ENCODE measurements around the gene GDF10. TPM values are rescaled to one million over a fixed set of nuclear protein-coding genes. Genes with fewer than 3 reads are reported as not detected.

The GDF10 gene
- total and polyA plus RNA-seq, 10 of the 15 experiments (the other 5 are each of a cell fraction or from before 2014, with no cell fraction given) = not detected

- in situ Hi-C loops (cut with MboI) (no loop called here), intact Hi-C loops (cut with micrococcal nuclease; ENCODE audit: unreplicated experiment) (no loop called here)
- RAD21 ChIA-PET (ENCODE audit: unreplicated experiment) = interaction anchor here (1.6 kb wide), 1 partner anchor 10 kb away, joined by 4 read pairs; no protein-coding TSS in a partner anchor
- TF ChIP-seq SREBF2 (IDR thresholded peaks at IDR 0.05; ENCODE audit: low read length) = 0 out of 2 replicates have a peak, but pooled peaks have one; percentile 24
- TF ChIP-seq RAD21 (IDR thresholded peaks at IDR 0.05; ENCODE audit: insufficient read depth, low read depth, low read length) = no peak
- no peak for FAIRE-seq
- Histone ChIP-seq H3K9ac (ENCODE audit: control insufficient read depth, insufficient read depth, low read length) (no peak overlapping the region), H2AFZ (ENCODE audit: control insufficient read depth, low read depth, low read length) (no peak overlapping the region), H3K27me3 (replicated peaks in 1 of 2; ENCODE audit: control insufficient read depth in 2 of 2, insufficient read depth in 2 of 2, low read length in 1 of 2) (no peaks in the 10 kb centered on the region; a peak in 2 of 4 replicates), H3K4me2 (ENCODE audit: control insufficient read depth, insufficient read depth) (no peak overlapping the region), H3K36me3 (ENCODE audit: control insufficient read depth in 2 of 2, insufficient read depth in 2 of 2, low read length in 1 of 2) (no peaks in the 10 kb centered on the region), H3K9me3 (replicated peaks; ENCODE audit: control insufficient read depth, insufficient read depth, low read length) (no peaks in the 10 kb centered on the region; the same call in 2 of the 3 replicates), H3K79me2 (ENCODE audit: control insufficient read depth, insufficient read depth, low read length) (no peaks in the 10 kb centered on the region), H4K20me1 (ENCODE audit: control insufficient read depth, insufficient read depth) (no peaks in the 10 kb centered on the region), H3K4me3 (no peak overlapping the region), H3K4me1 (ENCODE audit: control insufficient read depth, insufficient read depth, low read length) (peaks cover 21% of the 10 kb centered on the region), H3K27ac (ENCODE audit: control insufficient read depth, insufficient read depth) (no peak overlapping the region)
- CTCF ChIA-PET = interaction anchor here (1.5 kb wide), 1 partner anchor 209 kb away, joined by 3 read pairs; no protein-coding TSS in a partner anchor
- BruUV-seq (replicated peaks) = no TSS peak
- WGBS (ENCODE audit: insufficient coverage, insufficient replicate concordance, low lambda C conversion rate, missing lambda C conversion rate) = 34% methylated on average over 4 of the region's 4 CpGs
- SMC1A ChIA-PET (ENCODE audit: uncharacterized antibody, unreplicated experiment) = interaction anchor here (1.0 kb wide), 1 partner anchor 9 kb away, joined by 4 read pairs; no protein-coding TSS in a partner anchor
- no peak for DNase-seq (ENCODE audit: low read depth, low spot score)
- POLR2A ChIA-PET = no interaction called here
- ATAC-seq = peak; percentile 9; the same call in 1 of the 3 replicates
These were observed 43.2 kb upstream of the GDF10 start for GRCh38 chr10:47256751-47257336.

GRCh38 chr10:47257396-47258120, 42.4 kb upstream of the GDF10 start:
- Histone ChIP-seq H3K9me3 (replicated peaks; ENCODE audit: control insufficient read depth, insufficient read depth, low read length) (no peaks in the 10 kb centered on the region; the same call in 2 of the 3 replicates), H3K27me3 (replicated peaks in 1 of 2; ENCODE audit: control insufficient read depth in 2 of 2, insufficient read depth in 2 of 2, low read length in 1 of 2) (no peaks in the 10 kb centered on the region; a peak in 1 of 4 replicates), H3K27ac (ENCODE audit: control insufficient read depth, insufficient read depth) (no peak overlapping the region), H3K4me3 (no peak overlapping the region), H3K4me1 (ENCODE audit: control insufficient read depth, insufficient read depth, low read length) (peaks cover 21% of the 10 kb centered on the region), H3K36me3 (ENCODE audit: control insufficient read depth in 2 of 2, insufficient read depth in 2 of 2, low read length in 1 of 2) (no peaks in the 10 kb centered on the region), H4K20me1 (ENCODE audit: control insufficient read depth, insufficient read depth) (no peaks in the 10 kb centered on the region), H3K9ac (ENCODE audit: control insufficient read depth, insufficient read depth, low read length) (no peak overlapping the region), H3K4me2 (ENCODE audit: control insufficient read depth, insufficient read depth) (peak overlapping the region; percentile 40; the same call in 1 of the 2 replicates), H3K79me2 (ENCODE audit: control insufficient read depth, insufficient read depth, low read length) (no peaks in the 10 kb centered on the region), H2AFZ (ENCODE audit: control insufficient read depth, low read depth, low read length) (no peak overlapping the region)
- POLR2A ChIA-PET = no interaction called here
- 32% methylated on average over 4 of the region's 4 CpGs for WGBS (ENCODE audit: insufficient coverage, insufficient replicate concordance, low lambda C conversion rate, missing lambda C conversion rate)
- in situ Hi-C loops (cut with MboI) = no loop called here
- SMC1A ChIA-PET (ENCODE audit: uncharacterized antibody, unreplicated experiment) = interaction anchor here (1.0 kb wide), 1 partner anchor 8 kb away, joined by 4 read pairs; no protein-coding TSS in a partner anchor
- FAIRE-seq = no peak
- DNase-seq (ENCODE audit: low read depth, low spot score) = peak; percentile 16
- peak; percentile 53 for ATAC-seq
- intact Hi-C loops (cut with micrococcal nuclease; ENCODE audit: unreplicated experiment) = no loop called here
- CTCF ChIA-PET = no interaction called here
- BruUV-seq (replicated peaks) = no TSS peak
- RAD21 ChIA-PET (ENCODE audit: unreplicated experiment) = interaction anchor here (1.6 kb wide), 1 partner anchor 11 kb away, joined by 4 read pairs; no protein-coding TSS in a partner anchor
- TF ChIP-seq ASH2L (IDR thresholded peaks at IDR 0.05; ENCODE audit: borderline replicate concordance, low read depth) (no peak), RELA (IDR thresholded peaks at IDR 0.05; ENCODE audit: borderline replicate concordance, partially characterized antibody) (no peak), SMARCA5 (IDR thresholded peaks at IDR 0.05) (0 out of 2 replicates have a peak, but pooled peaks have one; percentile 32), RELB (IDR thresholded peaks at IDR 0.05; ENCODE audit: low read depth) (0 out of 2 replicates have a peak, but pooled peaks have one; percentile 16), NR2F1 (conservative IDR thresholded peaks at IDR 0.05) (peak; percentile 43; the same call in 1 of the 2 replicates), PAX8 (IDR thresholded peaks at IDR 0.05) (no peak), SPI1 (IDR thresholded peaks at IDR 0.05; ENCODE audit: borderline replicate concordance, insufficient read depth, low read depth, low read length) (peak; percentile 68; the same call in 1 of the 2 replicates), MEF2A (IDR thresholded peaks at IDR 0.05; ENCODE audit: insufficient read depth, low read depth, low read length) (no peak), MTA2 (IDR thresholded peaks at IDR 0.05; ENCODE audit: low read depth) (0 out of 2 replicates have a peak, but pooled peaks have one; percentile 18), TAF1 (IDR thresholded peaks at IDR 0.05; ENCODE audit: borderline replicate concordance, low read depth, low read length) (no peak), NFYB (IDR thresholded peaks at IDR 0.05; ENCODE audit: insufficient read depth, low read depth, low read length) (no peak), TCF7 (IDR thresholded peaks at IDR 0.05; ENCODE audit: borderline replicate concordance) (no peak), IKZF2 (IDR thresholded peaks at IDR 0.05) (peak; percentile 57 to 64; a peak in 2 of 4 replicates)
